Pancreas (tissue), 10 donors: ENCODE data around the gene ZNF766. TPM values are rescaled to one million over a fixed set of nuclear protein-coding genes. Genes with fewer than 3 reads are reported as not detected.

Experiments used
- ATAC-seq, 4 donors: fragments of 200-7000 bp; cut with Tn5 transposase; one replicate each; pipeline versions ENCODE4 v1.8.0 to v1.9.1; 2020; ENCODE audit warnings: mild to moderate bottlenecking in 4 of 4, moderate library complexity in 4 of 4
- DNase-seq, 6 donors: peaks; one replicate each; pipeline ENCODE4 v3.0.0-alpha.2; 2020
- FAIRE-seq: peaks from 2 replicates; lab custom pipeline; 2012; peaks lifted over from hg19 to GRCh38; lab: Jason Lieb, UNC
- H3K27ac ChIP-seq, 4 donors: fragments of 200-600 bp; sonication (generic); 1 replicate in 3 of 4; 2 replicates in 1 of 4; pipeline versions ENCODE4 v1.5.0 to v1.8.0; 2020
- H3K27me3 ChIP-seq, 4 donors: fragments of 200-600 bp; one replicate each; pipeline ENCODE4 v1.8.0; 2021
- H3K36me3 ChIP-seq, 3 donors: fragments of 200-600 bp; sonication (generic) in 1 of 3; one replicate each; pipeline versions ENCODE4 v1.5.0 to v1.8.0; 2020 to 2021
- H3K4me1 ChIP-seq, 3 donors: fragments of 200-600 bp; one replicate each; pipeline ENCODE4 v1.8.0; 2021
- H3K4me3 ChIP-seq, 4 donors: fragments of 200-600 bp; sonication (generic) in 2 of 4; one replicate each; pipeline versions ENCODE4 v1.5.0 to v1.8.0; 2020 to 2021
- H3K9me3 ChIP-seq, 4 donors: fragments of 200-600 bp; one replicate each; pipeline ENCODE4 v1.8.0; 2021
- WGBS, 2 donors: extraction: QIAGEN DNeasy Blood & Tissue Kit; methylation state at CpG; one replicate each; pipeline ENCODE4 v1.1.7; 2013; 5-methylcytosine and 5-hydroxymethylcytosine counted together
- intact Hi-C, 3 donors: fragments of 100-400 bp; cut with DNase I; formaldehyde crosslinking; loops; one replicate each; pipeline versions ENCODE4 v1.11.1 to v1.14.2; 2022
- polyA plus RNA-seq, 2 donors: library from polyadenylated mRNA; stranded (reverse); fragments of 200-250 nt; gene quantifications; one replicate each; pipeline ENCODE4 v1.2.3, GENCODE V29; 2013
- total RNA-seq, 6 donors: library from RNA; stranded (reverse); fragmentation: NEBNext Ultra II Directional in 4 of 6; extraction: Animal tissue kit (Norgen Biotek cat#: 25700) in 4 of 6; gene quantifications; one replicate each; pipeline versions ENCODE4 v1.2.1 to v1.2.4, GENCODE V29; 2021 to 2023
- TF ChIP-seq, protein P1 (sequence below), 4 donors: fragments of 200-600 bp; sonication (generic) in 3 of 4; IDR thresholded peaks; one replicate each; pipeline versions ENCODE4 v1.5.0 to v1.8.0; 2021; ENCODE audit warnings: antibody characterized with exemption in 4 of 4
- donor health status: healthy with polysubstance abuse.
- donor health status: DM: no; HTN: no; CAD: no; lungs with moderate emphysema.
- donor health status: DM: no; HTN: no; CAD: no.
- donor health status: control.
- donor health status: control.
- donor health status: Bipolar disorder and iron deficiency.
- donor health status: DM: yes; HTN: yes; CAD: no.
- donor health status: DM: no; HTN: no; CAD: no.
- donor health status: DM: no; HTN: no; CAD: no.
- donor health status: DM: yes; HTN: yes; CAD: no.

ZNF766 gene
- total and polyA plus RNA-seq, 8 donors, result 2.1 to 12.5 (median 6.4) TPM

DNA sequence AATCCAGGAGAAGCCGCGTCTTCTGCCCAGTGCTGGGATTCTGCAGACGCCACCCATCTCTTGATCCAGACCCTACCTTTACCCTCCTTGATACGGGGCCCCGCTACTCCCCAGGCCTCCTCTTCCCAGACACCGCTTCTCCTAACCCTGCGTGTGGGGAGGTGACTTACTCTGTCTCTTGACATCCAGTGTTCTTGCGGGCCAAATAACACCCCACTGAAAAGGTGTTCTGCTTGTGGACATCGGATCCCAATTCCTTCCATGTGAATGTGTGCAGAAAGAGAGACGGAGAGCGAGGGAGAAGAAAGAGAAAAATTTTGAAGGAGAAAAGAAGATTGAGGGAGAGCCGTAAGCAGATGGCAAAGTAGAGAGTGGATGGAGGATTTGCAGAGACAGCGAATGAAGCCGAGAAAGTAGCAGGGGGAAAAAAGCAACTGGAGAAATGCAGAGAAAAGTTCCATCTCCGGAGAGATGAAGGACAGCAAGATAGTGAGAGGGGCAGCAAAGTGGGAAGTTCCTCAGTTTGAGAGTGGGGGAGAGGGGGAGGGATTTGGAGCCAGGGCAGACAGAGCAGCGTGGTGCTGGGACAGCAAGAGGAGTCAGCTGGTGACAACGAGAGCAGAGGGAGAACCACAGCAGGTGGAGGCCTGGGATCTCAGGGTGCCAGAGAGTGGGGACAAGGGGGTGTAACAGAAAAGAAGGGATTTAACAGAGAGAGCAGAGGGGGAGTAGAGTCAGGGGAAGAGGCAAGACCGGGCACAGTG, 28.4 kb downstream of the ZNF766 start:
- Histone ChIP-seq H3K27me3 (no peaks in the 10 kb centered on the region), H3K27ac (peak overlapping the region; percentile 76 to 90 (median 83)), H3K36me3 (peaks cover 3 to 22% (median 10%) of the 10 kb centered on the region in 3 donors), H3K4me3 (peak overlapping the region; percentile 31 to 82 (median 74)), H3K9me3 (no peaks in the 10 kb centered on the region), H3K4me1 (no peaks in the 10 kb centered on the region)
- intact Hi-C loops, result no loop called here
- FAIRE-seq (no peak), ATAC-seq (no peak), DNase-seq (no peak)
- TF ChIP-seq, protein P1, sequence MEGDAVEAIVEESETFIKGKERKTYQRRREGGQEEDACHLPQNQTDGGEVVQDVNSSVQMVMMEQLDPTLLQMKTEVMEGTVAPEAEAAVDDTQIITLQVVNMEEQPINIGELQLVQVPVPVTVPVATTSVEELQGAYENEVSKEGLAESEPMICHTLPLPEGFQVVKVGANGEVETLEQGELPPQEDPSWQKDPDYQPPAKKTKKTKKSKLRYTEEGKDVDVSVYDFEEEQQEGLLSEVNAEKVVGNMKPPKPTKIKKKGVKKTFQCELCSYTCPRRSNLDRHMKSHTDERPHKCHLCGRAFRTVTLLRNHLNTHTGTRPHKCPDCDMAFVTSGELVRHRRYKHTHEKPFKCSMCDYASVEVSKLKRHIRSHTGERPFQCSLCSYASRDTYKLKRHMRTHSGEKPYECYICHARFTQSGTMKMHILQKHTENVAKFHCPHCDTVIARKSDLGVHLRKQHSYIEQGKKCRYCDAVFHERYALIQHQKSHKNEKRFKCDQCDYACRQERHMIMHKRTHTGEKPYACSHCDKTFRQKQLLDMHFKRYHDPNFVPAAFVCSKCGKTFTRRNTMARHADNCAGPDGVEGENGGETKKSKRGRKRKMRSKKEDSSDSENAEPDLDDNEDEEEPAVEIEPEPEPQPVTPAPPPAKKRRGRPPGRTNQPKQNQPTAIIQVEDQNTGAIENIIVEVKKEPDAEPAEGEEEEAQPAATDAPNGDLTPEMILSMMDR (IDR thresholded peaks at IDR 0.05), result no peak
- 18 to 20% methylated on average over 18 of the region's 18 CpGs for WGBS, 2 donors

DNA sequence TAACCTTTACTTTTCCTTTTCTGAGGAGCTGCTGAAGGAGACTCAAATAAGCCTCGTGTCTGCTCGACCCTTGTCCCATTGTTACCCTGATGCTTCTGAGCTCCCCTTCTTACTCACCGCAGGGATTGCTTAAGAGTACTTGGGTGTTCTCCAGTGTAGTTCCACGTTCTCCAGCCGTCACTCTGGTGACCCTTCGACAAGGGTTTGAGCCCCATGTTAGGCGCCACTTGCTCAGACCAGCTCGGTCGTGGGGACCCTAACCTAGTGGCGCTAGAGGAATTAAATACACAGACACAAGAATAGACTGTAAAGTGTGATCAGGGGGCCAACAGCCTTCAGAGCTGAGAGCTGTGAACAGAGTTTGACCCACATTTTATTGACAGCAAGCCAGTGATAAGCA, 37.9 kb downstream of the ZNF766 start:
- WGBS, 2 donors, result 95 to 98% methylated on average over 10 of the region's 10 CpGs
- no peak for ATAC-seq
- Histone ChIP-seq H3K27me3 (no peaks in the 10 kb centered on the region), H3K36me3 (peaks cover 0 to 19% (median 2%) of the 10 kb centered on the region in 3 donors), H3K4me1 (no peaks in the 10 kb centered on the region), H3K9me3 (no peaks in the 10 kb centered on the region), H3K4me3 (no peak overlapping the region), H3K27ac (no peak overlapping the region)
- no peak for DNase-seq
- TF ChIP-seq, protein P1 (IDR thresholded peaks at IDR 0.05), result no peak
- intact Hi-C loops, result no loop called here
- no peak for FAIRE-seq

DNA sequence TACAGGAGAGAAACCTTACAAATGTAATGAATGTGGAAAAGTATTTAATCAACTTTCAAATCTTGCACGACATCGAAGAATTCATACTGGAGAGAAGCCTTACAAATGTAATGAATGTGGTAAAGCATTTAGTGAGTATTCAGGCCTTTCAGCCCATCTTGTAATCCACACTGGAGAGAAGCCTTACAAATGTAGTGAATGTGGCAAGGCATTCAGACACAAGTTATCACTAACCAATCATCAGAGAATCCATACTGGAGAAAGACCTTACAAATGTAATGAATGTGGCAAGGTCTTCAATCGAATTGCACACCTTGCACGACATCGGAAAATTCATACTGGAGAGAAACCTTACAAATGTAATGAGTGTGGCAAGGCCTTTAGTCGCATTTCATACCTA, 53.0 kb downstream of the ZNF766 start:
- Histone ChIP-seq H3K27ac (no peak overlapping the region), H3K9me3 (peaks cover 0 to 33% (median 21%) of the 10 kb centered on the region in 4 donors), H3K4me3 (no peak overlapping the region), H3K36me3 (peaks cover 14 to 52% (median 40%) of the 10 kb centered on the region in 3 donors), H3K4me1 (no peaks in the 10 kb centered on the region), H3K27me3 (no peaks in the 10 kb centered on the region)
- FAIRE-seq (no peak), ATAC-seq (no peak), DNase-seq (no peak)
- intact Hi-C loops, result no loop called here
- TF ChIP-seq, protein P1 (IDR thresholded peaks at IDR 0.05), result no peak
- 97 to 98% methylated on average over 6 of the region's 6 CpGs for WGBS, 2 donors

DNA sequence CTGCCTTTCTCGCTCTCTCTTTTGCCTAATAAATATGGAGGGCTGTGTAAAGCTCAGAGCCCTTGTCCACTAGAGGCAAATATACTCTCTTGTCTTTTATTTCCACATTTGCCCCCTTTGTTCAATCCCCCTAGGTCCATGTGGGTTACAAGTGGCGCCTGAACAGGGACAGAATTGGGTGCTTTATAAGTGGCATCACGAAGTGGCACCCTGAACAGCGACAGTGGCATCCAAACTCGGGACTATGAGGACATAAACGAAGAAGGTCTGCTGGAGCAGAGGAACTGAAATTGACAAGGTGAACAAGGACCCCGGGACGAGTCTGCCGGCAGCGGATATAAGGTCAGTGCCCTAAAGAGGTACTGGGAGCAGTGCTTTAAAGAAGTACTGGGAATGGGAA, 62.4 kb downstream of the ZNF766 start:
- ATAC-seq, result no peak
- intact Hi-C loops, result no loop called here
- Histone ChIP-seq H3K27ac (no peak overlapping the region), H3K36me3 (no peaks in the 10 kb centered on the region), H3K9me3 (no peaks in the 10 kb centered on the region), H3K27me3 (no peaks in the 10 kb centered on the region), H3K4me3 (no peak overlapping the region), H3K4me1 (no peaks in the 10 kb centered on the region)
- WGBS, 2 donors, result 80 to 86% methylated on average over 10 of the region's 10 CpGs
- no peak for DNase-seq
- TF ChIP-seq, protein P1 (IDR thresholded peaks at IDR 0.05), result no peak
- no peak for FAIRE-seq

DNA sequence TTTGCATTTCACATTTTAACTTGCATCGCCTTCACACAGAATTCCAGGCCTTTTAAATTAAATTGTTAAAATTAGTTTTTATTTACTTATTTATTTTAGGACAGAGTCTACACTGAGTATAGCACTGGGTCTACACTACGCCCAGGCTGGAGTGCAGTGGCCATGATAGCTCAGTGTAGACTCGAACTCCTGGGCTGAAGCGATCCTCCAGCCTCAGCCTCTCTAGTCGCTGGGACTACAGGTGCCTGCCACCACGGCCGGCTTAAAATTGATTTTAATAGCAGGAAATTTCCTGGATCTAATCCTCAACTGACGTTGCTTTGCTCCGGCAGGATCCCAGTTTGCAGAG, 66.4 kb downstream of the ZNF766 start:
- Histone ChIP-seq H3K9me3 (no peaks in the 10 kb centered on the region), H3K27ac (peak overlapping the region in 3 of 4 donors; percentile 45 to 56 (median 55)), H3K4me3 (peak overlapping the region; percentile 41 to 65 (median 62)), H3K4me1 (no peaks in the 10 kb centered on the region), H3K36me3 (no peaks in the 10 kb centered on the region), H3K27me3 (no peaks in the 10 kb centered on the region)
- DNase-seq (no peak), FAIRE-seq (no peak), ATAC-seq (peak; percentile 29 to 39 (median 34))
- 43 to 47% methylated on average over 9 of the region's 9 CpGs for WGBS, 2 donors
- TF ChIP-seq, protein P1 (IDR thresholded peaks at IDR 0.05), result no peak
- intact Hi-C loops, result no loop called here
